ENCODE data around the gene CSTF2T.
"Not testable (repeated sequence)": the region's sequence is repeated elsewhere in the genome, so short reads cannot be mapped to it uniquely, and the experiment has no call there.

The CSTF2T gene

GRCh38 chr10:51696251-51696650, 3.1 kb downstream of the CSTF2T start:
- no peak for DNase-seq

GRCh38 chr10:51694086-51694768, 5.2 kb downstream of the CSTF2T start:
- no peak for DNase-seq

- no peak for DNase-seq
Observed at GRCh38 chr10:51691135-51691534, 8.3 kb downstream of the CSTF2T start.

GRCh38 chr10:51689536-51689935, 9.9 kb downstream of the CSTF2T start:
- DNase-seq, result no peak

GRCh38 chr10:51688826-51689225, 10.6 kb downstream of the CSTF2T start:
- DNase-seq, result not testable (repeated sequence)

GRCh38 chr10:51687296-51687695, 12.1 kb downstream of the CSTF2T start:
- DNase-seq, result no peak

GRCh38 chr10:51685768-51686167, 13.6 kb downstream of the CSTF2T start:
- DNase-seq, result no peak

- no peak for DNase-seq
Observed at GRCh38 chr10:51683031-51683691, 16.2 kb downstream of the CSTF2T start.

GRCh38 chr10:51679841-51680240, 19.6 kb downstream of the CSTF2T start:
- DNase-seq, result no peak

GRCh38 chr10:51675088-51675487, 24.3 kb downstream of the CSTF2T start:
- DNase-seq, result no peak

- no peak for DNase-seq
Observed at GRCh38 chr10:51672039-51672535, 27.3 kb downstream of the CSTF2T start.

- no peak for DNase-seq
Observed at GRCh38 chr10:51669041-51669440, 30.4 kb downstream of the CSTF2T start.

- no peak for DNase-seq
Observed at GRCh38 chr10:51668336-51668689, 31.1 kb downstream of the CSTF2T start.

GRCh38 chr10:51667678-51668335, 31.6 kb downstream of the CSTF2T start:
- no peak for DNase-seq

GRCh38 chr10:51666456-51666855, 32.9 kb downstream of the CSTF2T start:
- no peak for DNase-seq

- DNase-seq, result no peak
Observed at GRCh38 chr10:51663086-51663485, 36.3 kb downstream of the CSTF2T start.

GRCh38 chr10:51659344-51659743, 40.1 kb downstream of the CSTF2T start:
- no peak for DNase-seq

GRCh38 chr10:51658000-51658399, 41.4 kb downstream of the CSTF2T start:
- DNase-seq, result no peak

GRCh38 chr10:51656503-51656902, 42.9 kb downstream of the CSTF2T start:
- no peak for DNase-seq

- DNase-seq, result no peak
Observed at GRCh38 chr10:51654918-51655317, 44.5 kb downstream of the CSTF2T start.

- DNase-seq, result no peak
Observed at GRCh38 chr10:51653025-51653424, 46.4 kb downstream of the CSTF2T start.

GRCh38 chr10:51651063-51651462, 48.3 kb downstream of the CSTF2T start:
- no peak for DNase-seq

GRCh38 chr10:51649064-51649463, 50.3 kb downstream of the CSTF2T start:
- DNase-seq, result no peak

Measured in stimulated activated CD4-positive, alpha-beta T cell treated with anti-CD3 and anti-CD28 coated beads, Interleukin-4, amount 100 ng/mL, for 24 hours (primary cell).